DOHH2 (cell line): ENCODE measurements around the gene REN.

ENCODE experiments used
- H3F3A ChIP-seq: fragments of 200-600 bp; sonication (generic), shearing (Covaris generic); 2 replicates; pipeline ENCODE4 v1.6.0; 2016; ENCODE audit warnings: antibody characterized with exemption, mild to moderate bottlenecking; ENCODE audit not compliant: control insufficient read depth, insufficient read depth
- H3K27ac ChIP-seq: fragments of 200-600 bp; sonication (generic); 2 replicates; pipeline ENCODE4 v1.5.1; 2014; ENCODE audit warnings: low read depth, mild to moderate bottlenecking, low read length, moderate library complexity
- H3K27me3 ChIP-seq: fragments of 200-600 bp; sonication (generic); 2 replicates; pipeline ENCODE4 v1.6.1; 2014; ENCODE audit warnings: mild to moderate bottlenecking, low read length, mixed read lengths; ENCODE audit not compliant: control insufficient read depth
- H3K36me3 ChIP-seq: fragments of 200-600 bp; sonication (generic); 2 replicates; pipeline ENCODE4 v1.6.1; 2014; ENCODE audit warnings: mild to moderate bottlenecking, low read length, moderate library complexity, mixed read lengths; ENCODE audit not compliant: control insufficient read depth
- H3K4me1 ChIP-seq: fragments of 200-600 bp; sonication (generic); 2 replicates; pipeline ENCODE4 v1.6.1; 2014; ENCODE audit warnings: mild to moderate bottlenecking, low read length, mixed read lengths; ENCODE audit not compliant: control insufficient read depth
- H3K4me2 ChIP-seq: fragments of 200-600 bp; sonication (generic); 2 replicates; pipeline ENCODE4 v1.6.0; 2014; ENCODE audit warnings: mild to moderate bottlenecking, low read length, moderate library complexity
- H3K4me3 ChIP-seq: fragments of 200-600 bp; sonication (generic); 2 replicates; pipeline ENCODE4 v1.5.1; 2014; ENCODE audit warnings: mild to moderate bottlenecking, low read length, mixed read lengths
- H3K79me2 ChIP-seq: fragments of 200-600 bp; sonication (generic); 2 replicates; pipeline ENCODE4 v1.6.1; 2014; ENCODE audit warnings: mild to moderate bottlenecking, low read length, mixed read lengths; ENCODE audit not compliant: control insufficient read depth
- H3K9me2 ChIP-seq: fragments of 200-600 bp; sonication (generic); replicated peaks from 2 replicates; pipeline ENCODE4 v1.6.1; 2014; ENCODE audit warnings: mild to moderate bottlenecking, low read length, mixed read lengths; ENCODE audit not compliant: control insufficient read depth
- H3K9me3 ChIP-seq: fragments of 200-600 bp; sonication (generic); 2 replicates; pipeline ENCODE4 v1.6.1; 2014; ENCODE audit warnings: antibody characterized with exemption, low read length, mixed read lengths; ENCODE audit not compliant: control insufficient read depth, insufficient read depth
- H4K20me1 ChIP-seq: fragments of 200-600 bp; sonication (generic); 2 replicates; pipeline ENCODE4 v1.6.0; 2014; ENCODE audit warnings: low read depth, mild to moderate bottlenecking, antibody characterized with exemption, low read length, moderate library complexity; ENCODE audit not compliant: control insufficient read depth, insufficient read depth
- EZH2phosphoT487 ChIP-seq: fragments of 200-600 bp; sonication (generic); IDR thresholded peaks from 2 replicates; pipeline ENCODE4 v1.6.1; 2017; ENCODE audit warnings: borderline replicate concordance, mild to moderate bottlenecking, antibody characterized with exemption, low read length, moderate library complexity, mixed read lengths
- TF ChIP-seq, protein P1 (sequence below): fragments of 200-600 bp; sonication (generic); IDR thresholded peaks from one replicate; pipeline ENCODE4 v1.5.1; 2014; ENCODE audit warnings: antibody characterized with exemption, mild to moderate bottlenecking, low read depth, low read length; ENCODE audit not compliant: poor library complexity, severe bottlenecking

REN gene

GRCh38 chr1:204169858-204170257 is 3.7 kb upstream of the REN start:
- no peaks in the 10 kb centered on the region for H3K4me1 ChIP-seq
- no peaks in the 10 kb centered on the region for H3F3A ChIP-seq
- no peaks in the 10 kb centered on the region for H3K36me3 ChIP-seq
- H3K9me2 ChIP-seq, result no peaks in the 10 kb centered on the region
- H3K79me2 ChIP-seq, result no peaks in the 10 kb centered on the region
- no peaks in the 10 kb centered on the region for H4K20me1 ChIP-seq
- no peak overlapping the region for H3K4me2 ChIP-seq
- H3K9me3 ChIP-seq, result peaks cover 26% of the 10 kb centered on the region
- no peaks in the 10 kb centered on the region for H3K27me3 ChIP-seq
- no peak overlapping the region for H3K4me3 ChIP-seq
- TF ChIP-seq, protein P1, sequence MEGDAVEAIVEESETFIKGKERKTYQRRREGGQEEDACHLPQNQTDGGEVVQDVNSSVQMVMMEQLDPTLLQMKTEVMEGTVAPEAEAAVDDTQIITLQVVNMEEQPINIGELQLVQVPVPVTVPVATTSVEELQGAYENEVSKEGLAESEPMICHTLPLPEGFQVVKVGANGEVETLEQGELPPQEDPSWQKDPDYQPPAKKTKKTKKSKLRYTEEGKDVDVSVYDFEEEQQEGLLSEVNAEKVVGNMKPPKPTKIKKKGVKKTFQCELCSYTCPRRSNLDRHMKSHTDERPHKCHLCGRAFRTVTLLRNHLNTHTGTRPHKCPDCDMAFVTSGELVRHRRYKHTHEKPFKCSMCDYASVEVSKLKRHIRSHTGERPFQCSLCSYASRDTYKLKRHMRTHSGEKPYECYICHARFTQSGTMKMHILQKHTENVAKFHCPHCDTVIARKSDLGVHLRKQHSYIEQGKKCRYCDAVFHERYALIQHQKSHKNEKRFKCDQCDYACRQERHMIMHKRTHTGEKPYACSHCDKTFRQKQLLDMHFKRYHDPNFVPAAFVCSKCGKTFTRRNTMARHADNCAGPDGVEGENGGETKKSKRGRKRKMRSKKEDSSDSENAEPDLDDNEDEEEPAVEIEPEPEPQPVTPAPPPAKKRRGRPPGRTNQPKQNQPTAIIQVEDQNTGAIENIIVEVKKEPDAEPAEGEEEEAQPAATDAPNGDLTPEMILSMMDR, result no peak
- no peak for TF ChIP-seq EZH2phosphoT487
- no peak overlapping the region for H3K27ac ChIP-seq

DNA sequence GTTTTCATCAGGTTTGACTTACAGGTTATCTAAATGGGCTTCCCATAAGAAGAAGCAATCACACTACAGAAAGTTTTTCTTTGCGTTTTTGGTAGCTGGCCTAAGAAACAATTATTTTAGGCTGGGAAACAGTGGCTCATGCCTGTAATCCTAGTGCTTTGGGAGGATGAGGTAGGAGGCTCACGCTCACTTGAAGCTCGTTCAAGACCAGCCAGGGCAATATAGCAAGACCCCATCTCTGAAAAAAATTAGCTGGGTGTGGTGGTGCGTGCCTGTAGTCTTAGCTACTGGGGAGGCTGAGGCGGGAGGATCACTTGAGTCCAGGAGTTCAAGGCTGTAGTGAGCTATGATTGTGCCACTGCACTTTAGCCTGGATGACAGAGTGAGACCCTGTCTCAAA is 1.6 kb upstream of the REN start:
- Histone ChIP-seq H4K20me1 (no peaks in the 10 kb centered on the region), H3K4me3 (no peak overlapping the region), H3K4me1 (no peaks in the 10 kb centered on the region), H3K36me3 (no peaks in the 10 kb centered on the region), H3K79me2 (no peaks in the 10 kb centered on the region), H3K4me2 (no peak overlapping the region), H3K9me2 (no peaks in the 10 kb centered on the region), H3F3A (no peaks in the 10 kb centered on the region), H3K27ac (no peak overlapping the region), H3K27me3 (no peaks in the 10 kb centered on the region), H3K9me3 (peaks cover 26% of the 10 kb centered on the region)
- TF ChIP-seq EZH2phosphoT487, result no peak
- TF ChIP-seq, protein P1, result no peak

DNA sequence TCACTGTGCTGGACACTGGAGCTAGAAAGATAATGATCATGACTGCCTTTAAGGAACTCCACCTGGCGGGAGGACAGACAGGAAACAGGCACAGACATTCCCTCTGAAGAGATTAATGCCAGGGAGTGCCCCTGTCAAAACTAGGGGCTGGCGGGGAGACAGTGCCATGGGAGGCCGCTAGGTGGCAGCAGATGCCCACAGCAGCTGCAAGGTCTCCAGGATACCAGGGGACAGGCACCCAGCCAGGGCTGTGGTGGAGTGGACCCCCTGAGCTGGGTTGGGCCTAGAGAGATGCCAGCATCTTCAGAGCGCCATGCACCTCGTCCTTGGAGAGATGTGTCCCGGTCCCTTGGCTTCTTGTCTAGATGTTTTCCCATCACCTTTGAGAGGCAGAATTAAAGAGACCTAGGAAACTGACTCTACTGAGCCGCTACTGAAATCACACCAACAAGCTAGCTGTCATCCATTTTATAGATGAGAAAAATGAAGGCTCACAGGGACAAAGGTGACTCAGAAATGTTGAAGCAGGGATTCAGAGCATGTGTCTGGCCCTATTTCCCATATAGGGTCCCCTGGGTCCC is 3.6 kb downstream of the REN start:
- Histone ChIP-seq H3K4me1 (no peaks in the 10 kb centered on the region), H4K20me1 (no peaks in the 10 kb centered on the region), H3K27ac (no peak overlapping the region), H3K27me3 (no peaks in the 10 kb centered on the region), H3K36me3 (no peaks in the 10 kb centered on the region), H3F3A (no peaks in the 10 kb centered on the region), H3K79me2 (no peaks in the 10 kb centered on the region), H3K4me2 (no peak overlapping the region), H3K9me3 (no peaks in the 10 kb centered on the region), H3K9me2 (no peaks in the 10 kb centered on the region), H3K4me3 (no peak overlapping the region)
- TF ChIP-seq, protein P1, result peak; percentile 97
- no peak for TF ChIP-seq EZH2phosphoT487
